ENCODE measurements around the gene TSLP.

Gene TSLP

GRCh38 chr5:111116550-111116949 is 45.0 kb downstream of the TSLP start:
- peaks cover 30% of the 10 kb centered on the region for H3K36me3 Mint-ChIP-seq
- no peak for ATAC-seq (ENCODE audit: low read depth)
- H3K4me3 Mint-ChIP-seq = no peak overlapping the region
- H3K9me3 Mint-ChIP-seq = no peaks in the 10 kb centered on the region
- no peak for DNase-seq (ENCODE audit: low spot score in 2 of 2)
- no peak overlapping the region for H3K27ac Mint-ChIP-seq
- H3K4me1 Mint-ChIP-seq = peaks cover 8% of the 10 kb centered on the region
- no peaks in the 10 kb centered on the region for H3K27me3 Mint-ChIP-seq

GRCh38 chr5:111117136-111117535 is 45.6 kb downstream of the TSLP start:
- no peak overlapping the region for H3K4me3 Mint-ChIP-seq
- no peak overlapping the region for H3K27ac Mint-ChIP-seq

GRCh38 chr5:111119221-111119620 is 47.7 kb downstream of the TSLP start:
- Mint-ChIP-seq H3K4me3 (no peak overlapping the region), H3K4me1 (peaks cover 8% of the 10 kb centered on the region), H3K27ac (no peak overlapping the region), H3K9me3 (no peaks in the 10 kb centered on the region), H3K27me3 (no peaks in the 10 kb centered on the region), H3K36me3 (peaks cover 26% of the 10 kb centered on the region)
- DNase-seq (ENCODE audit: low spot score in 2 of 2) (no peak), ATAC-seq (ENCODE audit: low read depth) (no peak)

More at GRCh38 chr5:111117136-111117535, 45.6 kb downstream of the TSLP start:
- ATAC-seq (ENCODE audit: low read depth) = no peak
- Mint-ChIP-seq H3K9me3 (no peaks in the 10 kb centered on the region), H3K4me1 (peaks cover 8% of the 10 kb centered on the region), H3K36me3 (peaks cover 32% of the 10 kb centered on the region), H3K27me3 (no peaks in the 10 kb centered on the region)
- DNase-seq (ENCODE audit: low spot score in 2 of 2) = no peak

GRCh38 chr5:111119856-111120255 is 48.3 kb downstream of the TSLP start:
- ATAC-seq (ENCODE audit: low read depth) (no peak), DNase-seq (ENCODE audit: low spot score in 2 of 2) (no peak)
- Mint-ChIP-seq H3K4me3 (no peak overlapping the region), H3K27me3 (no peaks in the 10 kb centered on the region), H3K4me1 (peaks cover 8% of the 10 kb centered on the region), H3K27ac (no peak overlapping the region), H3K36me3 (peaks cover 26% of the 10 kb centered on the region), H3K9me3 (no peaks in the 10 kb centered on the region)

GRCh38 chr5:111120911-111121310 is 49.4 kb downstream of the TSLP start:
- H3K4me1 Mint-ChIP-seq = peaks cover 8% of the 10 kb centered on the region
- no peak overlapping the region for H3K4me3 Mint-ChIP-seq
- ATAC-seq (ENCODE audit: low read depth) (no peak), DNase-seq (ENCODE audit: low spot score in 2 of 2) (no peak)
- H3K36me3 Mint-ChIP-seq = peaks cover 26% of the 10 kb centered on the region
- H3K27me3 Mint-ChIP-seq = no peaks in the 10 kb centered on the region
- H3K27ac Mint-ChIP-seq = no peak overlapping the region
- no peaks in the 10 kb centered on the region for H3K9me3 Mint-ChIP-seq

- Mint-ChIP-seq H3K27ac (no peak overlapping the region), H3K9me3 (no peaks in the 10 kb centered on the region), H3K4me3 (no peak overlapping the region), H3K27me3 (no peaks in the 10 kb centered on the region), H3K4me1 (peaks cover 8% of the 10 kb centered on the region), H3K36me3 (peaks cover 32% of the 10 kb centered on the region)
- DNase-seq (ENCODE audit: low spot score in 2 of 2) (no peak), ATAC-seq (ENCODE audit: low read depth) (no peak)
Observed at GRCh38 chr5:111121926-111122325, 50.4 kb downstream of the TSLP start.

- Mint-ChIP-seq H3K27ac (no peak overlapping the region), H3K36me3 (peaks cover 32% of the 10 kb centered on the region), H3K4me1 (peaks cover 6% of the 10 kb centered on the region), H3K27me3 (no peaks in the 10 kb centered on the region), H3K9me3 (no peaks in the 10 kb centered on the region), H3K4me3 (no peak overlapping the region)
- ATAC-seq (ENCODE audit: low read depth) = no peak
- DNase-seq (ENCODE audit: low spot score in 2 of 2) = no peak
Observed at GRCh38 chr5:111122398-111122797, 50.9 kb downstream of the TSLP start.

GRCh38 chr5:111124793-111125192 is 53.3 kb downstream of the TSLP start:
- Mint-ChIP-seq H3K36me3 (peaks cover 23% of the 10 kb centered on the region), H3K9me3 (no peaks in the 10 kb centered on the region), H3K4me3 (no peak overlapping the region), H3K27me3 (no peaks in the 10 kb centered on the region), H3K4me1 (no peaks in the 10 kb centered on the region), H3K27ac (no peak overlapping the region)
- DNase-seq (ENCODE audit: low spot score in 2 of 2) (no peak), ATAC-seq (ENCODE audit: low read depth) (no peak)

- no peak for ATAC-seq (ENCODE audit: low read depth)
- H3K4me3 Mint-ChIP-seq = no peak overlapping the region
- H3K27ac Mint-ChIP-seq = no peak overlapping the region
- H3K27me3 Mint-ChIP-seq = no peaks in the 10 kb centered on the region
- no peaks in the 10 kb centered on the region for H3K4me1 Mint-ChIP-seq
- peaks cover 19% of the 10 kb centered on the region for H3K36me3 Mint-ChIP-seq
- H3K9me3 Mint-ChIP-seq = no peaks in the 10 kb centered on the region
- DNase-seq (ENCODE audit: low spot score in 2 of 2) = no peak
Observed at GRCh38 chr5:111126896-111127295, 55.4 kb downstream of the TSLP start.
